HepG2 (cell line): ENCODE data around the gene NABP1. TPM values are rescaled to one million over a fixed set of nuclear protein-coding genes. Genes with fewer than 3 reads are reported as not detected.

ENCODE experiments used
- ARNTL ChIP-seq: sonication (generic); formaldehyde crosslinking; IDR thresholded peaks from 2 replicates; pipeline ENCODE4 v1.4.0; 2020; ENCODE audit warnings: mild to moderate bottlenecking, missing genetic modification reagents
- GATAD1 ChIP-seq: IDR thresholded peaks from 2 replicates; pipeline ENCODE4 v1.6.1; 2016; ENCODE audit warnings: missing genetic modification reagents, missing compliant biosample characterization
- KLF9 ChIP-seq: IDR thresholded peaks from 2 replicates; pipeline ENCODE4 v1.6.1; 2016; ENCODE audit warnings: low read depth
- MIER2 ChIP-seq: IDR thresholded peaks from 2 replicates; pipeline ENCODE4 v1.6.1; 2016; ENCODE audit warnings: missing biosample characterization, missing genetic modification reagents
- NCOA2 ChIP-seq: sonication (generic); formaldehyde crosslinking; IDR thresholded peaks from 2 replicates; pipeline ENCODE4 v1.8.0; 2022; ENCODE audit warnings: inconsistent platforms
- NR2F6 ChIP-seq, 2 experiments: IDR thresholded peaks; 2 replicates each; pipeline ENCODE4 v1.6.1; 2016; ENCODE audit warnings: antibody characterized with exemption in 1 of 2, mild to moderate bottlenecking in 1 of 2
- PHF21A ChIP-seq: sonication (generic); formaldehyde crosslinking; IDR thresholded peaks from 2 replicates; pipeline ENCODE4 v1.5.0; 2020; ENCODE audit warnings: mild to moderate bottlenecking, missing genetic modification reagents
- SMARCE1 ChIP-seq: fragments of 450-650 bp; IDR thresholded peaks from 2 replicates; pipeline ENCODE4 v1.6.1; 2017; ENCODE audit warnings: borderline replicate concordance
- SOX5 ChIP-seq: IDR thresholded peaks from 2 replicates; pipeline ENCODE4 v1.6.1; 2016; ENCODE audit warnings: borderline replicate concordance
- YEATS2 ChIP-seq: sonication (generic); formaldehyde crosslinking; IDR thresholded peaks from 2 replicates; pipeline ENCODE4 v1.4.0; 2020; ENCODE audit warnings: missing genetic modification reagents, borderline replicate concordance
- ZFY ChIP-seq: sonication (generic); formaldehyde crosslinking; IDR thresholded peaks from 2 replicates; pipeline ENCODE4 v1.4.0; 2020; ENCODE audit warnings: missing genetic modification reagents
- ZNF124 ChIP-seq: sonication (generic); formaldehyde crosslinking; IDR thresholded peaks from 2 replicates; pipeline ENCODE4 v1.4.0; 2020; ENCODE audit warnings: missing genetic modification reagents
- ZNF264 ChIP-seq: sonication (generic); formaldehyde crosslinking; IDR thresholded peaks from 2 replicates; pipeline ENCODE4 v1.4.0; 2020; ENCODE audit warnings: missing genetic modification reagents
- ZNF563 ChIP-seq: sonication (generic); formaldehyde crosslinking; IDR thresholded peaks from 2 replicates; pipeline ENCODE4 v1.8.0; 2022; ENCODE audit warnings: mild to moderate bottlenecking, moderate library complexity, missing genetic modification reagents
- ZNF619 ChIP-seq: sonication (generic); formaldehyde crosslinking; IDR thresholded peaks from 2 replicates; pipeline ENCODE4 v1.4.0; 2020; ENCODE audit warnings: mild to moderate bottlenecking, missing genetic modification reagents
- ZNF652 ChIP-seq: IDR thresholded peaks from 2 replicates; pipeline ENCODE4 v1.6.1; 2016; ENCODE audit warnings: low read depth, borderline replicate concordance
- ZNF670 ChIP-seq: sonication (generic); formaldehyde crosslinking; IDR thresholded peaks from 2 replicates; pipeline ENCODE4 v1.8.0; 2022; ENCODE audit warnings: mild to moderate bottlenecking, missing genetic modification reagents, borderline replicate concordance
- polyA plus RNA-seq, 8 experiments: library from polyadenylated mRNA; depleted of rRNA in 3 of 8; stranded (reverse) in 7 of 8; unstranded in 1 of 8; fragments of >200 nt; fragmentation: Illumina TruSeq in 4 of 8; extraction: Trizol in 4 of 8; gene quantifications; 2 replicates each; pipeline versions ENCODE4 v1.2.1 to v1.2.3, GENCODE V29; 2011 to 2016; ENCODE audit warnings: low read depth in 4 of 8, missing spikeins in 1 of 8, mixed read lengths in 1 of 8; ENCODE audit not compliant: insufficient read depth in 1 of 8
- total RNA-seq, 5 experiments: library from RNA; depleted of rRNA; stranded (reverse); fragments of >200 nt; fragmentation: Illumina TruSeq; extraction: Trizol; gene quantifications; 2 replicates each; pipeline ENCODE4 v1.2.3, GENCODE V29; 2016; ENCODE audit warnings: low read depth in 1 of 5
- TF ChIP-seq, protein P1 (sequence below): sonication (generic); formaldehyde crosslinking; IDR thresholded peaks from one replicate; pipeline ENCODE4 v1.5.1; 2020; ENCODE audit warnings: mild to moderate bottlenecking, missing genetic modification reagents; ENCODE audit errors: not compliant biosample characterization
- TF ChIP-seq, protein P2 (sequence below): sonication (generic); formaldehyde crosslinking; IDR thresholded peaks from 2 replicates; pipeline ENCODE4 v1.9.0; 2021; ENCODE audit warnings: missing genetic modification reagents, borderline replicate concordance

The NABP1 gene
- total and polyA plus RNA-seq, 2 of the 13 experiments (the other 11 are each of a cell fraction or from before 2014, with no cell fraction given) = 14.9 to 19.8 TPM

- TF ChIP-seq, protein P1, sequence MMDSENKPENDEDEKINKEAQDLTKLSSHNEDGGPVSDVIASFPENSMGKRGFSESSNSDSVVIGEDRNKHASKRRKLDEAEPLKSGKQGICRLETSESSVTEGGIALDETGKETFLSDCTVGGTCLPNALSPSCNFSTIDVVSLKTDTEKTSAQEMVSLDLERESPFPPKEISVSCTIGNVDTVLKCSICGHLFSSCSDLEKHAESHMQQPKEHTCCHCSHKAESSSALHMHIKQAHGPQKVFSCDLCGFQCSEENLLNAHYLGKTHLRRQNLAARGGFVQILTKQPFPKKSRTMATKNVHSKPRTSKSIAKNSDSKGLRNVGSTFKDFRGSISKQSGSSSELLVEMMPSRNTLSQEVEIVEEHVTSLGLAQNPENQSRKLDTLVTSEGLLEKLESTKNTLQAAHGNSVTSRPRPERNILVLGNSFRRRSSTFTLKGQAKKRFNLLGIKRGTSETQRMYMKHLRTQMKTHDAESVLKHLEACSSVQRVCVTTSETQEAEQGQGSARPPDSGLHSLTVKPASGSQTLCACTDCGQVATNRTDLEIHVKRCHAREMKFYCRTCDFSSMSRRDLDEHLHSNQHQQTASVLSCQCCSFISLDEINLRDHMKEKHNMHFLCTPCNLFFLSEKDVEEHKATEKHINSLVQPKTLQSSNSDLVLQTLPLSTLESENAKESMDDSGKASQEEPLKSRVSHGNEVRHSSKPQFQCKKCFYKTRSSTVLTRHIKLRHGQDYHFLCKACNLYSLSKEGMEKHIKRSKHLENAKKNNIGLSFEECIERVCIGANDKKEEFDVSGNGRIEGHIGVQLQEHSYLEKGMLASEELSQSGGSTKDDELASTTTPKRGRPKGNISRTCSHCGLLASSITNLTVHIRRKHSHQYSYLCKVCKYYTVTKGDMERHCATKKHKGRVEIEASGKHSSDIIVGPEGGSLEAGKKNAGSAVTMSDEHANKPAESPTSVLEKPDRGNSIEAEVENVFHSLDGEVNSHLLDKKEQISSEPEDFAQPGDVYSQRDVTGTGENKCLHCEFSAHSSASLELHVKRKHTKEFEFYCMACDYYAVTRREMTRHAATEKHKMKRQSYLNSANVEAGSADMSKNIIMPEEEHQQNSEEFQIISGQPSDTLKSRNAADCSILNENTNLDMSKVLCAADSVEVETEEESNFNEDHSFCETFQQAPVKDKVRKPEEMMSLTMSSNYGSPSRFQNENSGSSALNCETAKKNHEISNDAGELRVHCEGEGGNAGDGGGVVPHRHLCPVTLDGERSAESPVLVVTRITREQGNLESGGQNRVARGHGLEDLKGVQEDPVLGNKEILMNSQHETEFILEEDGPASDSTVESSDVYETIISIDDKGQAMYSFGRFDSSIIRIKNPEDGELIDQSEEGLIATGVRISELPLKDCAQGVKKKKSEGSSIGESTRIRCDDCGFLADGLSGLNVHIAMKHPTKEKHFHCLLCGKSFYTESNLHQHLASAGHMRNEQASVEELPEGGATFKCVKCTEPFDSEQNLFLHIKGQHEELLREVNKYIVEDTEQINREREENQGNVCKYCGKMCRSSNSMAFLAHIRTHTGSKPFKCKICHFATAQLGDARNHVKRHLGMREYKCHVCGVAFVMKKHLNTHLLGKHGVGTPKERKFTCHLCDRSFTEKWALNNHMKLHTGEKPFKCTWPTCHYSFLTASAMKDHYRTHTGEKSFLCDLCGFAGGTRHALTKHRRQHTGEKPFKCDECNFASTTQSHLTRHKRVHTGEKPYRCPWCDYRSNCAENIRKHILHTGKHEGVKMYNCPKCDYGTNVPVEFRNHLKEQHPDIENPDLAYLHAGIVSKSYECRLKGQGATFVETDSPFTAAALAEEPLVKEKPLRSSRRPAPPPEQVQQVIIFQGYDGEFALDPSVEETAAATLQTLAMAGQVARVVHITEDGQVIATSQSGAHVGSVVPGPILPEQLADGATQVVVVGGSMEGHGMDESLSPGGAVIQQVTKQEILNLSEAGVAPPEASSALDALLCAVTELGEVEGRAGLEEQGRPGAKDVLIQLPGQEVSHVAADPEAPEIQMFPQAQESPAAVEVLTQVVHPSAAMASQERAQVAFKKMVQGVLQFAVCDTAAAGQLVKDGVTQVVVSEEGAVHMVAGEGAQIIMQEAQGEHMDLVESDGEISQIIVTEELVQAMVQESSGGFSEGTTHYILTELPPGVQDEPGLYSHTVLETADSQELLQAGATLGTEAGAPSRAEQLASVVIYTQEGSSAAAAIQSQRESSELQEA = no peak
- TF ChIP-seq ZNF652 (CRISPR knock-in tag) (0 out of 2 replicates have a peak, but pooled peaks have one; percentile 28), PHF21A (CRISPR knock-in tag) (peak; percentile 64; the same call in 1 of the 2 replicates), NR2F6 (IDR thresholded peaks at IDR 0.05) (peak; percentile 32; the same call in 1 of the 2 replicates), NR2F6 (CRISPR knock-in tag; IDR thresholded peaks at IDR 0.05) (peak; percentile 73), ZNF670 (no peak), SMARCE1 (peak; percentile 75; the same call in 1 of the 2 replicates), YEATS2 (peak; percentile 51; the same call in 1 of the 2 replicates), ZFY (CRISPR knock-in tag) (no peak), GATAD1 (CRISPR knock-in tag) (peak; percentile 69), ARNTL (CRISPR knock-in tag) (peak; percentile 66), KLF9 (CRISPR knock-in tag) (no peak), ZNF619 (CRISPR knock-in tag) (no peak), ZNF264 (CRISPR knock-in tag) (peak; percentile 67; the same call in 1 of the 2 replicates), SOX5 (peak; percentile 95), MIER2 (peak; percentile 77), ZNF124 (CRISPR knock-in tag) (no peak), ZNF563 (no peak), NCOA2 (CRISPR knock-in tag) (peak; percentile 92)
- TF ChIP-seq, protein P2, sequence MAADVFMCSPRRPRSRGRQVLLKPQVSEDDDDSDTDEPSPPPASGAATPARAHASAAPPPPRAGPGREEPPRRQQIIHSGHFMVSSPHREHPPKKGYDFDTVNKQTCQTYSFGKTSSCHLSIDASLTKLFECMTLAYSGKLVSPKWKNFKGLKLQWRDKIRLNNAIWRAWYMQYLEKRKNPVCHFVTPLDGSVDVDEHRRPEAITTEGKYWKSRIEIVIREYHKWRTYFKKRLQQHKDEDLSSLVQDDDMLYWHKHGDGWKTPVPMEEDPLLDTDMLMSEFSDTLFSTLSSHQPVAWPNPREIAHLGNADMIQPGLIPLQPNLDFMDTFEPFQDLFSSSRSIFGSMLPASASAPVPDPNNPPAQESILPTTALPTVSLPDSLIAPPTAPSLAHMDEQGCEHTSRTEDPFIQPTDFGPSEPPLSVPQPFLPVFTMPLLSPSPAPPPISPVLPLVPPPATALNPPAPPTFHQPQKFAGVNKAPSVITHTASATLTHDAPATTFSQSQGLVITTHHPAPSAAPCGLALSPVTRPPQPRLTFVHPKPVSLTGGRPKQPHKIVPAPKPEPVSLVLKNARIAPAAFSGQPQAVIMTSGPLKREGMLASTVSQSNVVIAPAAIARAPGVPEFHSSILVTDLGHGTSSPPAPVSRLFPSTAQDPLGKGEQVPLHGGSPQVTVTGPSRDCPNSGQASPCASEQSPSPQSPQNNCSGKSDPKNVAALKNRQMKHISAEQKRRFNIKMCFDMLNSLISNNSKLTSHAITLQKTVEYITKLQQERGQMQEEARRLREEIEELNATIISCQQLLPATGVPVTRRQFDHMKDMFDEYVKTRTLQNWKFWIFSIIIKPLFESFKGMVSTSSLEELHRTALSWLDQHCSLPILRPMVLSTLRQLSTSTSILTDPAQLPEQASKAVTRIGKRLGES (CRISPR knock-in tag) = peak; percentile 88; the same call in 1 of the 2 replicates
Observed at GRCh38 chr2:191637182-191638078, 40.5 kb upstream of the NABP1 start (continued).
